IMR-90 (cell line): ENCODE results near the gene ATOSB. TPM values are rescaled to one million over a fixed set of nuclear protein-coding genes. Genes with fewer than 3 reads are reported as not detected.

Experiments
- ATAC-seq: fragments of 200-7000 bp; cut with Tn5 transposase; 2 replicates; pipeline ENCODE4 v1.9.1; 2020; ENCODE audit warnings: low read depth, mild to moderate bottlenecking, moderate library complexity
- BruUV-seq: library from RNA; stranded (reverse); fragments of 400-500 nt; replicated peaks from 2 replicates; lab custom pipeline; 2021; lab: Mats Ljungman, UMichigan
- CTCF ChIA-PET: fragments of 300-600 bp; formaldehyde crosslinking; extraction: SDS; loops from one replicate; lab custom pipeline; 2021; ENCODE audit warnings: antibody characterized with exemption; lab: Yijun Ruan, JAX
- POLR2A ChIA-PET: fragments of 300-600 bp; sonication (Branson Sonifier 250); formaldehyde crosslinking; loops from one replicate; lab custom pipeline; 2022; ENCODE audit warnings: antibody characterized with exemption; ENCODE audit not compliant: unreplicated experiment; lab: Charles Lee
- DNase-seq: peaks from one replicate; pipeline ENCODE4 v3.0.0; 2013
- H2AFZ ChIP-seq: replicated peaks from 2 replicates; pipeline ENCODE3; 2013; ENCODE audit warnings: low read length, mild to moderate bottlenecking; ENCODE audit not compliant: poor library complexity
- H2AK5ac ChIP-seq: 2 replicates; pipeline ENCODE4 v1.6.1; 2013; ENCODE audit warnings: low read depth, low read length, inconsistent platforms
- H2AK9ac ChIP-seq: replicated peaks from 2 replicates; pipeline ENCODE3; 2013; ENCODE audit warnings: mild to moderate bottlenecking, low read depth, low read length, moderate library complexity; ENCODE audit not compliant: poor library complexity
- H2BK120ac ChIP-seq: 2 replicates; pipeline ENCODE4 v1.6.1; 2013; ENCODE audit warnings: low read depth, low read length, inconsistent platforms
- H2BK15ac ChIP-seq: 3 replicates; pipeline ENCODE4 v1.6.1; 2013; ENCODE audit warnings: low read depth, low read length, inconsistent platforms
- H2BK20ac ChIP-seq: 2 replicates; pipeline ENCODE4 v1.6.1; 2013; ENCODE audit warnings: low read depth, mild to moderate bottlenecking, inconsistent platforms, low read length, moderate library complexity
- H2BK5ac ChIP-seq: 2 replicates; pipeline ENCODE4 v1.6.1; 2013; ENCODE audit warnings: mild to moderate bottlenecking, low read depth, low read length, inconsistent platforms; ENCODE audit not compliant: poor library complexity, severe bottlenecking
- H3K14ac ChIP-seq: replicated peaks from 2 replicates; pipeline ENCODE4 v1.6.1; 2013; ENCODE audit warnings: low read depth, low read length, inconsistent platforms
- H3K18ac ChIP-seq: 2 replicates; pipeline ENCODE4 v1.6.1; 2013; ENCODE audit warnings: low read depth, low read length, control low read depth
- H3K23ac ChIP-seq: 2 replicates; pipeline ENCODE4 v1.6.1; 2013; ENCODE audit warnings: low read depth, low read length, inconsistent platforms
- H3K27ac ChIP-seq: 2 replicates; pipeline ENCODE4 v1.5.1; 2013; ENCODE audit warnings: mild to moderate bottlenecking, control low read depth, low read length; ENCODE audit not compliant: insufficient read depth
- H3K27me3 ChIP-seq: 2 replicates; pipeline ENCODE4 v1.6.1; 2013; ENCODE audit warnings: low read length; ENCODE audit not compliant: control insufficient read depth, insufficient read depth
- H3K36me3 ChIP-seq: 2 replicates; pipeline ENCODE4 v1.6.1; 2013; ENCODE audit warnings: low read length, mixed read lengths; ENCODE audit not compliant: control insufficient read depth, insufficient read depth
- H3K4ac ChIP-seq: 2 replicates; pipeline ENCODE4 v1.6.1; 2013; ENCODE audit warnings: low read depth, low read length, inconsistent platforms
- H3K4me1 ChIP-seq: 2 replicates; pipeline ENCODE4 v1.6.1; 2013; ENCODE audit warnings: low read length, mixed read lengths; ENCODE audit not compliant: control insufficient read depth, insufficient read depth
- H3K4me2 ChIP-seq: 2 replicates; pipeline ENCODE4 v1.6.1; 2013; ENCODE audit warnings: low read depth, mild to moderate bottlenecking, control low read depth, low read length, moderate library complexity
- H3K4me3 ChIP-seq: 2 replicates; pipeline ENCODE4 v1.5.1; 2013; ENCODE audit warnings: low read depth, mild to moderate bottlenecking, control low read depth, low read length, moderate library complexity; ENCODE audit not compliant: insufficient read depth
- H3K56ac ChIP-seq: 2 replicates; pipeline ENCODE4 v1.6.1; 2013; ENCODE audit warnings: low read length, inconsistent platforms; ENCODE audit not compliant: insufficient read depth; ENCODE audit errors: extremely low read depth
- H3K79me1 ChIP-seq, 2 experiments: 2 replicates each; pipeline ENCODE4 v1.6.1; 2013; ENCODE audit warnings: low read length in 2 of 2, inconsistent platforms in 1 of 2, low read depth in 1 of 2
- H3K9ac ChIP-seq: 2 replicates; pipeline ENCODE4 v1.6.1; 2013; ENCODE audit warnings: low read depth, low read length, control low read depth
- H3K9me1 ChIP-seq: 2 replicates; pipeline ENCODE4 v1.6.1; 2013; ENCODE audit warnings: low read length, inconsistent platforms; ENCODE audit not compliant: insufficient read depth
- H3K9me3 ChIP-seq: 2 replicates; pipeline ENCODE4 v1.6.1; 2013; ENCODE audit warnings: low read length; ENCODE audit not compliant: control insufficient read depth, insufficient read depth
- H4K20me1 ChIP-seq: 2 replicates; pipeline ENCODE4 v1.6.1; 2013; ENCODE audit warnings: low read length, inconsistent platforms; ENCODE audit not compliant: insufficient read depth
- H4K5ac ChIP-seq: 2 replicates; pipeline ENCODE4 v1.6.1; 2013; ENCODE audit warnings: mild to moderate bottlenecking, low read depth, low read length, control low read depth
- H4K8ac ChIP-seq, 2 experiments: 2 replicates each; pipeline ENCODE4 v1.6.1; 2013; ENCODE audit warnings: low read depth in 2 of 2, low read length in 2 of 2, control low read depth in 1 of 2, inconsistent platforms in 1 of 2
- H4K91ac ChIP-seq: 2 replicates; pipeline ENCODE4 v1.6.1; 2013; ENCODE audit warnings: low read depth, low read length, inconsistent platforms; ENCODE audit not compliant: insufficient read depth
- CHD1 ChIP-seq: IDR thresholded peaks from 2 replicates; pipeline ENCODE4 v1.6.1; 2012; ENCODE audit warnings: low read depth, low read length, improper control_type of control experiment
- CTCF ChIP-seq: conservative IDR thresholded peaks from 2 replicates; pipeline ENCODE4 v1.5.1; 2012; ENCODE audit warnings: mild to moderate bottlenecking, low read depth, low read length, improper control_type of control experiment
- ELK1 ChIP-seq: fragments of 150-350 bp; IDR thresholded peaks from 2 replicates; pipeline ENCODE4 v1.6.1; 2016; ENCODE audit warnings: low read depth, mild to moderate bottlenecking, low read length, moderate library complexity, borderline replicate concordance
- FOS ChIP-seq: fragments of 150-350 bp; IDR thresholded peaks from 2 replicates; pipeline ENCODE4 v1.6.1; 2016; ENCODE audit warnings: low read depth, low read length
- MAFK ChIP-seq: IDR thresholded peaks from 2 replicates; pipeline ENCODE4 v1.6.1; 2012; ENCODE audit warnings: low read depth, low read length, improper control_type of control experiment
- MAZ ChIP-seq: IDR thresholded peaks from 2 replicates; pipeline ENCODE4 v1.6.1; 2012; ENCODE audit warnings: low read depth, mild to moderate bottlenecking, low read length, improper control_type of control experiment, moderate library complexity, borderline replicate concordance
- POLR2A ChIP-seq: IDR thresholded peaks from 2 replicates; pipeline ENCODE4 v1.6.1; 2012; ENCODE audit warnings: mild to moderate bottlenecking, low read depth, low read length
- RCOR1 ChIP-seq: IDR thresholded peaks from 2 replicates; pipeline ENCODE4 v1.6.1; 2012; ENCODE audit warnings: mild to moderate bottlenecking, low read length, improper control_type of control experiment; ENCODE audit not compliant: insufficient replicate concordance
- RFX5 ChIP-seq: IDR thresholded peaks from 2 replicates; pipeline ENCODE4 v1.8.0; 2012; ENCODE audit warnings: low read depth, mild to moderate bottlenecking, low read length, moderate library complexity
- USF2 ChIP-seq: fragments of 150-350 bp; IDR thresholded peaks from 2 replicates; pipeline ENCODE4 v1.6.1; 2017; ENCODE audit warnings: mild to moderate bottlenecking, antibody characterized with exemption, low read length, low read depth
- WGBS, 2 experiments: methylation state at CpG; one replicate each; pipeline versions ENCODE4 v1.1.5 to v1.1.7; 2013; ENCODE audit warnings: missing lambda C conversion rate in 2 of 2; ENCODE audit not compliant: insufficient read length in 1 of 2; ENCODE audit errors: extremely low coverage in 2 of 2; 5-methylcytosine and 5-hydroxymethylcytosine counted together
- dilution Hi-C: fragments of 300-500 bp; cut with HindIII; formaldehyde crosslinking; loops from one replicate; pipeline ENCODE4 v1.14.3; 2018; ENCODE audit warnings: low sequenced_read_pairs; ENCODE audit not compliant: unreplicated experiment
- in situ Hi-C: fragments of 300-500 bp; cut with MboI; formaldehyde crosslinking; loops from 3 replicates; pipeline ENCODE4 v1.14.3; 2019; ENCODE audit warnings: low sequenced_read_pairs, inconsistent platforms, mixed read lengths
- intact Hi-C: fragments of 100-400 bp; cut with micrococcal nuclease; formaldehyde crosslinking; loops from 2 replicates; pipeline ENCODE4 v1.10.0; 2022
- polyA plus RNA-seq, 3 experiments: library from polyadenylated mRNA; depleted of rRNA; stranded (reverse); fragments of >200 nt; gene quantifications; 2 replicates each; pipeline ENCODE4 v1.2.3, GENCODE V29; 2012; ENCODE audit warnings: low replicate concordance in 1 of 3
- total RNA-seq: library from RNA; depleted of rRNA; stranded (reverse); fragments of >200 nt; gene quantifications from 2 replicates; pipeline ENCODE4 v1.2.3, GENCODE V29; 2012

Gene ATOSB
- total and polyA plus RNA-seq, 2 of the 4 experiments (the other 2 are of a cell fraction), result 12.0 to 40.2 TPM

- Histone ChIP-seq H2AK9ac (peak within 1 kb of the TSS; percentile 34), H2AK5ac (peak within 1 kb of the TSS; percentile 51), H3K9me1 (peaks cover 12% of the 10 kb centered on the region), H3K4me2 (peak within 1 kb of the TSS; percentile 97), H4K8ac (peak within 1 kb of the TSS; percentile 79 to 93), H4K5ac (peak within 1 kb of the TSS; percentile 68), H3K14ac (peak within 1 kb of the TSS; percentile 26), H3K79me1 (peaks cover 16 to 31% of the 10 kb centered on the region in 2 experiments), H3K4me1 (peaks cover 8% of the 10 kb centered on the region; the same call in 1 of the 2 replicates), H2BK15ac (no peak within 1 kb of the TSS; the same call in 2 of the 3 replicates), H3K9ac (peak within 1 kb of the TSS; percentile 87), H2BK120ac (0 out of 2 replicates have a peak within 1 kb of the TSS, but pooled peaks have one; percentile 2), H3K27ac (peak within 1 kb of the TSS; percentile 74), H3K4ac (peak within 1 kb of the TSS; percentile 69), H3K18ac (no peak within 1 kb of the TSS; the same call in 1 of the 2 replicates), H4K91ac (peak within 1 kb of the TSS; percentile 55), H3K4me3 (peak within 1 kb of the TSS; percentile 57), H2BK20ac (no peak within 1 kb of the TSS), H4K20me1 (no peaks in the 10 kb centered on the region), H3K27me3 (no peaks in the 10 kb centered on the region), H3K36me3 (peaks cover 50% of the 10 kb centered on the region), H3K23ac (peak within 1 kb of the TSS; percentile 28), H2AFZ (peak within 1 kb of the TSS; percentile 87), H3K56ac (peak within 1 kb of the TSS; percentile 61), H2BK5ac (peak within 1 kb of the TSS; percentile 44), H3K9me3 (no peaks in the 10 kb centered on the region)
- in situ Hi-C loops (no loop called here), dilution Hi-C loops (no loop called here), intact Hi-C loops (no loop called here)
- peak; percentile 93 for TF ChIP-seq ELK1
- peak; percentile 21 for TF ChIP-seq RCOR1
- 0 out of 2 replicates have a peak, but pooled peaks have one; percentile 52 for TF ChIP-seq RFX5
- peak; percentile 88; the same call in 1 of the 2 replicates for TF ChIP-seq CHD1
- TF ChIP-seq CTCF, result no peak
- no peak for TF ChIP-seq USF2
- TF ChIP-seq MAFK, result no peak
- peak; percentile 31; the same call in 1 of the 2 replicates for TF ChIP-seq FOS
- peak; percentile 92 for TF ChIP-seq POLR2A
- peak; percentile 77 for TF ChIP-seq MAZ
- 0% methylated on average over 15 of the region's 57 CpGs; no CpG with 5 or more reads in 1 of the 2 experiments for WGBS, 2 experiments
- ATAC-seq, result peak; percentile 96
- CTCF ChIA-PET, result interaction anchor here (1.1 kb wide), 1 partner anchor 11 kb away, joined by 3 read pairs; no protein-coding TSS in a partner anchor
- POLR2A ChIA-PET, result interaction anchor here (0.7 to 1.1 kb wide), 4 partner anchors 11 to 218 kb away, joined by 3 to 8 read pairs (median 4); partner anchors contain the start of gene FANCG
- no TSS peak for BruUV-seq
- DNase-seq, result peak; percentile 96
Measured at GRCh38 chr9:35102769-35103659, 12.6 kb downstream of the ATOSB start, which contains the start of gene STOML2. Gene STOML2 (minus strand): TSS chr9:35103131. CDS start chr9:35103094, 37 bp downstream.
